ENCODE measurements around the gene TRIM44. TPM values are rescaled to one million over a fixed set of nuclear protein-coding genes. Genes with fewer than 3 reads are reported as not detected.

TRIM44 gene
- total RNA-seq, 1 donor from 2014 or later: 53.3 TPM

DNA sequence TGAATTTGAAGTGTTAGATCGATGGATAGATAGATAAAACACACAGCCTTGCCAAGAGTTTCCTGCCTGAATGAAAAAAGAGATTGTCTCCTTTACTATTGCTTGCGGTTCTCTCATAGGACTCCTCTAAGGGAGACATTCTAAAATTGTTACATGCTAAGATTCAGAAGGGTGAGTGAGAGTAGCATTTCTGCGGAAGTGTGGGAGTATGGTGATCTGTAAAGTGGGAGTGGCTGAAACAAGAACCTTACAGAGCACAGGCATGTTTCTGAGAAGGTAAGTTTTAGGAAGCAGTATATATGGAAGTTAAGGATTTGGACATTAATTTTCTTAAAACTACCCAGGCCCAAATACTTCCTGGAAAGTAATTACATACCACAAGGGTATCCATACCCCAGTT is 139.6 kb downstream of the TRIM44 start:
- TF ChIP-seq, protein P1, sequence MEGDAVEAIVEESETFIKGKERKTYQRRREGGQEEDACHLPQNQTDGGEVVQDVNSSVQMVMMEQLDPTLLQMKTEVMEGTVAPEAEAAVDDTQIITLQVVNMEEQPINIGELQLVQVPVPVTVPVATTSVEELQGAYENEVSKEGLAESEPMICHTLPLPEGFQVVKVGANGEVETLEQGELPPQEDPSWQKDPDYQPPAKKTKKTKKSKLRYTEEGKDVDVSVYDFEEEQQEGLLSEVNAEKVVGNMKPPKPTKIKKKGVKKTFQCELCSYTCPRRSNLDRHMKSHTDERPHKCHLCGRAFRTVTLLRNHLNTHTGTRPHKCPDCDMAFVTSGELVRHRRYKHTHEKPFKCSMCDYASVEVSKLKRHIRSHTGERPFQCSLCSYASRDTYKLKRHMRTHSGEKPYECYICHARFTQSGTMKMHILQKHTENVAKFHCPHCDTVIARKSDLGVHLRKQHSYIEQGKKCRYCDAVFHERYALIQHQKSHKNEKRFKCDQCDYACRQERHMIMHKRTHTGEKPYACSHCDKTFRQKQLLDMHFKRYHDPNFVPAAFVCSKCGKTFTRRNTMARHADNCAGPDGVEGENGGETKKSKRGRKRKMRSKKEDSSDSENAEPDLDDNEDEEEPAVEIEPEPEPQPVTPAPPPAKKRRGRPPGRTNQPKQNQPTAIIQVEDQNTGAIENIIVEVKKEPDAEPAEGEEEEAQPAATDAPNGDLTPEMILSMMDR (IDR thresholded peaks at IDR 0.05; ENCODE audit: partially characterized antibody, unreplicated experiment): no peak
- Mint-ChIP-seq H3K9me3 (ENCODE audit: unreplicated experiment) (peaks cover 5% of the 10 kb centered on the region), H3K36me3 (ENCODE audit: unreplicated experiment) (peaks cover 4% of the 10 kb centered on the region), H3K27me3 (ENCODE audit: unreplicated experiment) (no peaks in the 10 kb centered on the region), H3K4me1 (ENCODE audit: low read depth, unreplicated experiment) (peaks cover 10% of the 10 kb centered on the region), H3K4me3 (ENCODE audit: unreplicated experiment) (no peak overlapping the region), H3K27ac (ENCODE audit: unreplicated experiment) (no peak overlapping the region)
- no peak for DNase-seq

DNA sequence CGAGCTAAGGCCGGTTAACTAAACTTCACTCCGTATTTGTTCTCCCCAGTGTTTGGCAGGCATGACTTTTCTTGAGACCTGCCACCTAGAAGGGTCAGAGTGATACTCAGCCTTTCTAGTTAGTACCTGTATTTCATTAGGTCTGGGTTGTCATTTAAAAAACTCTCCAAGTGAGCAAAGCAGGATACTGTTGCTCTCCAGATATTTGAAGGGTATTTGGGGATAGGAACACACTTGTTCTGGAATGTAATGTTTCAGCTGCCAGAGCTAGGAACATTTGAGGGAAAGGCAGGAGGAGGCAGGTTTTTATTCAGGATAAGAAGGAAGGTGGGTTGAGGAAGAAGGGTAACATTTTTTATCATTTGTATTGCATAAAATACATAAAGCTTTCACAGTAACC is 140.1 kb downstream of the TRIM44 start:
- Mint-ChIP-seq H3K9me3 (ENCODE audit: unreplicated experiment) (peaks cover 4% of the 10 kb centered on the region), H3K4me1 (ENCODE audit: low read depth, unreplicated experiment) (peaks cover 7% of the 10 kb centered on the region), H3K27ac (ENCODE audit: unreplicated experiment) (no peak overlapping the region), H3K36me3 (ENCODE audit: unreplicated experiment) (peaks cover 4% of the 10 kb centered on the region), H3K27me3 (ENCODE audit: unreplicated experiment) (no peaks in the 10 kb centered on the region), H3K4me3 (ENCODE audit: unreplicated experiment) (no peak overlapping the region)
- TF ChIP-seq, protein P1 (IDR thresholded peaks at IDR 0.05; ENCODE audit: partially characterized antibody, unreplicated experiment): no peak
- no peak for DNase-seq

DNA sequence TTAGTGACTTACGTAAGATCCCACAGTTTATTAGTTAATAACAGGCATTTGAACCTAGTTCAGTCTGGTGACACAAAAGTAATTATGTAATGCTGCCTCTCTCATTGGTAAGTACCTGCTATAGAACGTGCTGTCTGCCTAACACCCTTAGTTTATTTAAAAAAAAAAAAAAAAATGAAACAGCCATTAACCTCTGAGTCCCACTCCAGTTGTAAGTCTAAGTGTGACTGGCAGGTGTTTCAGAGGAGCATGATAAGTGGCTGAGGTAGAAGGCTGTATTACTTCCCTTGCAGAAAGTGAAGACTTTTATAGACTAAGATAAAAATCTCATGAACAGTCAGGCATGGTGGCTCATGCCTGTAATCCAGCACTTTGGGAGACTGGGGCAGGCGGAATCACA is 140.5 kb downstream of the TRIM44 start:
- no peak for DNase-seq
- Mint-ChIP-seq H3K4me3 (ENCODE audit: unreplicated experiment) (no peak overlapping the region), H3K27ac (ENCODE audit: unreplicated experiment) (no peak overlapping the region), H3K27me3 (ENCODE audit: unreplicated experiment) (no peaks in the 10 kb centered on the region), H3K4me1 (ENCODE audit: low read depth, unreplicated experiment) (peaks cover 6% of the 10 kb centered on the region), H3K9me3 (ENCODE audit: unreplicated experiment) (peaks cover 2% of the 10 kb centered on the region), H3K36me3 (ENCODE audit: unreplicated experiment) (peaks cover 4% of the 10 kb centered on the region)
- TF ChIP-seq, protein P1 (IDR thresholded peaks at IDR 0.05; ENCODE audit: partially characterized antibody, unreplicated experiment): no peak

DNA sequence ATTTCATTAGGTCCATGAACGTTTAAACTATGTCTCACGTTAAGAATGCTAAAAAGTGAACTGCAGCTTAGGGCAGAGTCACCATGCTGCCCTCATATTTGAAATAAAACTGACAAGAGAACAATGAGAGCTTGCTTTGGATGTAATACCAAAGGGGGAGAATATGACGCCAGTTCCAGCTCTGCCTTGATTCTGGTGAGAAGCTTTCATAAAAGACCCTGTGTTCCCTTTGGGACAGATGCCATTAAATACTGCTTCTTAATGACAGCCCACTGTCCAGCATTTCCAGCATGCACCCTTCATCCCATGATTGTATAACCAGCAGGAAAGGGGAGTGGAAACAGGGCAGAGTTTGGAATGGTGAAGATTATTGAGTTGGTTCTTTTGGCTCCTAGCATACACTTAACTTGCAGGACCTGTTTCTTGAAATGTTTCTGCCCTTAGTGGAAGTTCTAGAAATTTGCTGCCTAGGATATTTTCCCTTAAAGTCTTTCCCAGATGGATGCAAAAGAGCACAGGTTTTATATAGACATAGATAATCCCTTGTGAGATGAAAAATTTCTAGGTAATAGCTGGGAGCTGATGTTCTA is 142.0 kb downstream of the TRIM44 start:
- Mint-ChIP-seq H3K27ac (ENCODE audit: unreplicated experiment) (no peak overlapping the region), H3K4me1 (ENCODE audit: low read depth, unreplicated experiment) (peaks cover 6% of the 10 kb centered on the region), H3K9me3 (ENCODE audit: unreplicated experiment) (peaks cover 2% of the 10 kb centered on the region), H3K4me3 (ENCODE audit: unreplicated experiment) (no peak overlapping the region), H3K36me3 (ENCODE audit: unreplicated experiment) (peaks cover 4% of the 10 kb centered on the region), H3K27me3 (ENCODE audit: unreplicated experiment) (no peaks in the 10 kb centered on the region)
- TF ChIP-seq, protein P1 (IDR thresholded peaks at IDR 0.05; ENCODE audit: partially characterized antibody, unreplicated experiment): no peak
- DNase-seq: no peak

DNA sequence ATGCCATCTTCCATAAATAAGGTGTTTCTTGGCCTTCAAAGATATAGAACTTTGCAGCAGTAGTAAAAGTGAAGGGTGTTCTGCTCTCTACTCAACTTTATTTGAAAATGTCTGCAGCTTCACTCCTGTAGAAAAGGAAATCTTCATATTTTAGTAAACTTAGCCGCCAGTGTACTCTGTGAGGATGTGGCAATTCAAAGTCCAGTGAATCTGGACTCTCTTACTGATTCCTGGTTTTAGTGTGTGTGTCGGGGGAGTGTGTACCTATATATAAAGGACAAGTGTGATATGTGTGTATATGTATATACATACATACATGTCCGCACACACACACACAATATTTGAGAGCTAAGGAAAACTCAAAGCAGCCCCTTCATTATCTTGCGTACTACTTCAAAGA is 147.0 kb downstream of the TRIM44 start:
- Mint-ChIP-seq H3K27me3 (ENCODE audit: unreplicated experiment) (no peaks in the 10 kb centered on the region), H3K4me3 (ENCODE audit: unreplicated experiment) (no peak overlapping the region), H3K9me3 (ENCODE audit: unreplicated experiment) (no peaks in the 10 kb centered on the region), H3K4me1 (ENCODE audit: low read depth, unreplicated experiment) (peaks cover 12% of the 10 kb centered on the region), H3K36me3 (ENCODE audit: unreplicated experiment) (no peaks in the 10 kb centered on the region), H3K27ac (ENCODE audit: unreplicated experiment) (no peak overlapping the region)
- DNase-seq: no peak
- TF ChIP-seq, protein P1 (IDR thresholded peaks at IDR 0.05; ENCODE audit: partially characterized antibody, unreplicated experiment): no peak

Measured in glutamatergic neuron (in vitro differentiated cells).